ENCODE measurements around the gene ACOT6.

DNA sequence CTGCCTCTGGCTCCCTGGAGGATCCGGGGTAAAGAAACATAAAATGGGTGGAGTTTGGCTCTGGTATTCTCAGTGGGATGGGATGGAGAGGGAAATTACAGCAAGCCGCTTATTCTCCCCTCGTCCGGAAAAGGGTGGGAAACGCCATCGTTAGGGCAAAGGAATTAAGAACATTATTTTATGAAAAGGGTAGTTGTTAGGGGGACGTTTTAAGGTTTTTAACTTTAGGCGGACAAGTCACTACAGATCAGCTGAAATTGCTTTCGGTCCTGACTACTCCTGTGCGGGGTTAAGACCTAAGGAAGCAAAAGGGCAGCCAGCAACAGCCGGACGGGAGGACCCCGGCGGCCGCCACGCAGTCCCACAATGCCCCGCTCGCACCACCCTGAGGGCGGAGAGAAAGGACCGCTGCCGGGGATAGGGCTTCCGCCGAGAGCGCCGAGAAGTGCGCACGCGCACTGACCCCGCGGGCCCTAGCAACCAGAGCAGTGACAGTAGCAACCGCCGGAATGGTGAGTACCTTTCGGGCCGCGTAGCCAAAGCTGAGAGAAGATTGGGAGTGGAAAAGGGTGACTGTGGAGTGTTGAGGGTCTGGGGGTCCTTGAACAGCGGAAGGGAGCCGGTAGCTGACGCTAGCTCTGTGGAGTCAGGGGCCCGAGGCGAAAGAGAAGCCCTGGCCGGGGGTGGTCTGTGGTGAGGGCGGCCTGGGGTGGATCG lies 32.4 kb downstream of the ACOT6 start, which contains the start of gene DNAL1:
- TF ChIP-seq, protein P1, sequence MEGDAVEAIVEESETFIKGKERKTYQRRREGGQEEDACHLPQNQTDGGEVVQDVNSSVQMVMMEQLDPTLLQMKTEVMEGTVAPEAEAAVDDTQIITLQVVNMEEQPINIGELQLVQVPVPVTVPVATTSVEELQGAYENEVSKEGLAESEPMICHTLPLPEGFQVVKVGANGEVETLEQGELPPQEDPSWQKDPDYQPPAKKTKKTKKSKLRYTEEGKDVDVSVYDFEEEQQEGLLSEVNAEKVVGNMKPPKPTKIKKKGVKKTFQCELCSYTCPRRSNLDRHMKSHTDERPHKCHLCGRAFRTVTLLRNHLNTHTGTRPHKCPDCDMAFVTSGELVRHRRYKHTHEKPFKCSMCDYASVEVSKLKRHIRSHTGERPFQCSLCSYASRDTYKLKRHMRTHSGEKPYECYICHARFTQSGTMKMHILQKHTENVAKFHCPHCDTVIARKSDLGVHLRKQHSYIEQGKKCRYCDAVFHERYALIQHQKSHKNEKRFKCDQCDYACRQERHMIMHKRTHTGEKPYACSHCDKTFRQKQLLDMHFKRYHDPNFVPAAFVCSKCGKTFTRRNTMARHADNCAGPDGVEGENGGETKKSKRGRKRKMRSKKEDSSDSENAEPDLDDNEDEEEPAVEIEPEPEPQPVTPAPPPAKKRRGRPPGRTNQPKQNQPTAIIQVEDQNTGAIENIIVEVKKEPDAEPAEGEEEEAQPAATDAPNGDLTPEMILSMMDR (IDR thresholded peaks at IDR 0.05; ENCODE audit: poor library complexity): no peak
- TF ChIP-seq EZH2 (IDR thresholded peaks at IDR 0.05; ENCODE audit: borderline replicate concordance) (no peak), EZH2phosphoT487 (IDR thresholded peaks at IDR 0.05; ENCODE audit: low read depth, severe bottlenecking, unreplicated experiment) (no peak)

All from hepatocyte (in vitro differentiated cells).